HUES64 (cell line): ENCODE data around the gene AATK.

ENCODE experiments used
- H3K27ac ChIP-seq: 2 replicates; pipeline ENCODE4 v1.7.0; 2013; ENCODE audit warnings: low read depth, low read length, inconsistent platforms
- H3K27me3 ChIP-seq: 2 replicates; pipeline ENCODE4 v1.6.1; 2013; ENCODE audit warnings: mild to moderate bottlenecking, low read length; ENCODE audit not compliant: insufficient read depth
- H3K36me3 ChIP-seq: 2 replicates; pipeline ENCODE4 v1.6.1; 2013; ENCODE audit warnings: mild to moderate bottlenecking, low read length; ENCODE audit not compliant: insufficient read depth
- H3K4me1 ChIP-seq: 2 replicates; pipeline ENCODE4 v1.6.1; 2013; ENCODE audit warnings: mild to moderate bottlenecking, low read length, moderate library complexity; ENCODE audit not compliant: insufficient read depth
- H3K4me3 ChIP-seq: 2 replicates; pipeline ENCODE4 v1.5.1; 2013; ENCODE audit warnings: mild to moderate bottlenecking, low read length, moderate library complexity
- H3K9ac ChIP-seq: 2 replicates; pipeline ENCODE4 v1.6.1; 2013; ENCODE audit warnings: mild to moderate bottlenecking, low read depth, low read length
- H3K9me3 ChIP-seq: 2 replicates; pipeline ENCODE4 v1.6.1; 2013; ENCODE audit warnings: low read depth, low read length; ENCODE audit not compliant: insufficient read depth
- WGBS: fragments of 150-250, 120-280 bp; methylation state at CpG from one replicate; pipeline ENCODE4 v1.1.7; 2013; ENCODE audit warnings: missing lambda C conversion rate; 5-methylcytosine and 5-hydroxymethylcytosine counted together

AATK gene

GRCh38 chr17:81203136-81203535 lies 37.1 kb upstream of the AATK start:
- peaks cover 23% of the 10 kb centered on the region for H3K36me3 ChIP-seq
- H3K27me3 ChIP-seq: no peaks in the 10 kb centered on the region
- H3K4me1 ChIP-seq: no peaks in the 10 kb centered on the region
- H3K4me3 ChIP-seq: no peak overlapping the region
- H3K27ac ChIP-seq: no peak overlapping the region
- no peaks in the 10 kb centered on the region for H3K9me3 ChIP-seq
- WGBS: 96% methylated on average over 20 of the region's 20 CpGs
- no peak overlapping the region for H3K9ac ChIP-seq

GRCh38 chr17:81202318-81202717 lies 36.3 kb upstream of the AATK start:
- no peak overlapping the region for H3K9ac ChIP-seq
- WGBS: 98% methylated on average over 10 of the region's 10 CpGs
- H3K9me3 ChIP-seq: no peaks in the 10 kb centered on the region
- no peak overlapping the region for H3K27ac ChIP-seq
- H3K27me3 ChIP-seq: no peaks in the 10 kb centered on the region
- H3K4me1 ChIP-seq: no peaks in the 10 kb centered on the region
- no peak overlapping the region for H3K4me3 ChIP-seq
- H3K36me3 ChIP-seq: peaks cover 28% of the 10 kb centered on the region

- no peak overlapping the region for H3K27ac ChIP-seq
- no peak overlapping the region for H3K9ac ChIP-seq
- H3K4me3 ChIP-seq: no peak overlapping the region
- no peaks in the 10 kb centered on the region for H3K9me3 ChIP-seq
- peaks cover 30% of the 10 kb centered on the region for H3K36me3 ChIP-seq
- H3K4me1 ChIP-seq: no peaks in the 10 kb centered on the region
- 91% methylated on average over 27 of the region's 27 CpGs for WGBS
- H3K27me3 ChIP-seq: no peaks in the 10 kb centered on the region
Measured at GRCh38 chr17:81200695-81201580, 34.9 kb upstream of the AATK start.

GRCh38 chr17:81200201-81200600 lies 34.2 kb upstream of the AATK start:
- no peaks in the 10 kb centered on the region for H3K27me3 ChIP-seq
- WGBS: 96% methylated on average over 18 of the region's 18 CpGs
- no peaks in the 10 kb centered on the region for H3K4me1 ChIP-seq
- no peak overlapping the region for H3K4me3 ChIP-seq
- no peak overlapping the region for H3K9ac ChIP-seq
- no peaks in the 10 kb centered on the region for H3K9me3 ChIP-seq
- peaks cover 37% of the 10 kb centered on the region for H3K36me3 ChIP-seq
- no peak overlapping the region for H3K27ac ChIP-seq

- no peaks in the 10 kb centered on the region for H3K4me1 ChIP-seq
- no peaks in the 10 kb centered on the region for H3K9me3 ChIP-seq
- no peak overlapping the region for H3K4me3 ChIP-seq
- H3K27me3 ChIP-seq: no peaks in the 10 kb centered on the region
- H3K27ac ChIP-seq: no peak overlapping the region
- no peak overlapping the region for H3K9ac ChIP-seq
- peaks cover 44% of the 10 kb centered on the region for H3K36me3 ChIP-seq
- WGBS: 96% methylated on average over 18 of the region's 18 CpGs
Measured at GRCh38 chr17:81199482-81199830, 33.4 kb upstream of the AATK start.

- Histone ChIP-seq H3K36me3 (peaks cover 45% of the 10 kb centered on the region), H3K4me3 (no peak overlapping the region), H3K4me1 (no peaks in the 10 kb centered on the region), H3K9me3 (no peaks in the 10 kb centered on the region), H3K9ac (no peak overlapping the region), H3K27me3 (no peaks in the 10 kb centered on the region), H3K27ac (no peak overlapping the region)
- WGBS: 95% methylated on average over 22 of the region's 22 CpGs
Measured at GRCh38 chr17:81198826-81199481, 32.9 kb upstream of the AATK start.

- Histone ChIP-seq H3K9ac (no peak overlapping the region), H3K4me1 (no peaks in the 10 kb centered on the region), H3K27ac (no peak overlapping the region), H3K4me3 (no peak overlapping the region), H3K36me3 (peaks cover 41% of the 10 kb centered on the region), H3K9me3 (no peaks in the 10 kb centered on the region), H3K27me3 (no peaks in the 10 kb centered on the region)
- 95% methylated on average over 21 of the region's 21 CpGs for WGBS
Measured at GRCh38 chr17:81197831-81198490, 31.9 kb upstream of the AATK start.

GRCh38 chr17:81197409-81197795 lies 31.4 kb upstream of the AATK start:
- Histone ChIP-seq H3K9me3 (no peaks in the 10 kb centered on the region), H3K36me3 (peaks cover 41% of the 10 kb centered on the region), H3K4me1 (no peaks in the 10 kb centered on the region), H3K9ac (no peak overlapping the region), H3K27me3 (no peaks in the 10 kb centered on the region), H3K4me3 (no peak overlapping the region), H3K27ac (no peak overlapping the region)
- WGBS: 88% methylated on average over 14 of the region's 14 CpGs

- Histone ChIP-seq H3K9ac (no peak overlapping the region), H3K4me3 (no peak overlapping the region), H3K9me3 (no peaks in the 10 kb centered on the region), H3K27ac (no peak overlapping the region), H3K36me3 (peaks cover 43% of the 10 kb centered on the region), H3K4me1 (no peaks in the 10 kb centered on the region), H3K27me3 (no peaks in the 10 kb centered on the region)
- WGBS: 95% methylated on average over 45 of the region's 45 CpGs
Measured at GRCh38 chr17:81196505-81197408, 30.7 kb upstream of the AATK start.

- H3K36me3 ChIP-seq: peaks cover 40% of the 10 kb centered on the region
- WGBS: 93% methylated on average over 14 of the region's 14 CpGs
Measured at GRCh38 chr17:81195941-81196495, 30.0 kb upstream of the AATK start.

More at GRCh38 chr17:81195941-81196495, 30.0 kb upstream of the AATK start:
- Histone ChIP-seq H3K9ac (no peak overlapping the region), H3K27ac (no peak overlapping the region), H3K4me1 (no peaks in the 10 kb centered on the region), H3K4me3 (no peak overlapping the region), H3K9me3 (no peaks in the 10 kb centered on the region), H3K27me3 (no peaks in the 10 kb centered on the region)
